GM15510 (cell line): ENCODE measurements around the gene TNFRSF6B.

Experiments used
- POLR2A ChIP-seq: IDR thresholded peaks from 3 replicates; pipeline ENCODE4 v1.6.1; 2011; ENCODE audit warnings: borderline replicate concordance; ENCODE audit not compliant: insufficient read length; ENCODE audit errors: extremely low read depth

The TNFRSF6B gene

GRCh38 chr20:63678071-63678470 is 18.4 kb upstream of the TNFRSF6B start:
- no peak for TF ChIP-seq POLR2A

DNA sequence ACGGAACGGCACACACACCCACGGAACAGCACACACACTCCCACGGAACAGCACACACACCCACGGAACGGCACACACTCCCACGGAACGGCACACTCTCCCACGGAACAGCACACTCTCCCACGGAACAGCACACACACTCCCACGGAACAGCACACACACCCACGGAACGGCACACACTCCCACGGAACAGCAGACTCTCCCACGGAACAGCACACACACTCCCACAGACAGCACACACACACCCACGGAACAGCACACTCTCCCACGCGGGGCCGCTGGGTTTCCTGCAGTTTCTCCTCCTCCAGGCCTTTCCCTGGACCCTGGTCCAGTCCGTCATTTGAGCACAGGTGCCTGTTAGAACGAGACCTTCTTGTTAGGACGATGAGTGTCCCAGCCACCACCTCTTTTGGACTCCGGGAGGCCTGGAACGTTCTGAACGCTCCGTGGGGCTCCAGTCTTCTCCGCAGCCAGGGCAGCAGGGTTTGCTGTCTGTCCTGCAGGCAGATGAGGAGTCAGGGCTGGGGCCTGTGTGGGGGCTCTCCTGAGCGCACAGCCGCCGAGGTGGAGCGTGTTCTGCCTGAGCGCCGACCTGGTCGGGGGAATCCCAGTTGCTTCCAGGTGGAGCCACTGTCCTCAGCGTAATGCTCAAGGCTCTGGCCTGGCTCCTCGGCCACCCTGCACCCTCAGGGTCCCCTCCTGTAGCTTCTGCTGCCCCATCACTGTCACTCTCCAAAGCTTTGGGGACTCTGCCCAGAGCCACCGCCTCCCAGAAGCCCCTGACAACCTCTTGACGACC is 17.6 kb upstream of the TNFRSF6B start:
- no peak for TF ChIP-seq POLR2A

DNA sequence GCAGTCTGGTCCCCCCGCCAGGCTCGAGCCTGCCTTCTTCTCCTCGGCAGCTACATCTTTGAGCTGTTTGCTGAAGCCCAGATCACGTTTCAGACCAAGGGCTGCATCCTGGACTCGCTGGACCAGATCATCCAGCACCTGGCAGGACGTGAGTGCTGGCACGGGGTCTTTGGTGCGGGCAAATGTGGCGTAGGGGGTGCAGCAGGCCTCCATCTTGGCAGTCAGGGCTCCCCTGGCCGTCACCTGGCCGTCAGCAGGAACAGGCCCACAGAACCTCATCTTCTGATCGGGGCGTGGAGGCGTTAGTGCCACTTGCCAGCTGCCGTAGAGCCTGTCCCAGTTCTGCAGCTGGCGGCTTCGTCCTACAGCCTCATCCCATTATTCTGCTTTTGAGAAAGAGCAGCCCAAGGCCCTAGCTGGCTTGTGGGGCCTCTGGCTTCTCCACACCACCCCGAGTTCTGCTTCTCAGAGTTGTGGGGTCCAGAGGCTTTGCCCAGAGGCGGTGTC is 16.6 kb upstream of the TNFRSF6B start:
- no peak for TF ChIP-seq POLR2A

DNA sequence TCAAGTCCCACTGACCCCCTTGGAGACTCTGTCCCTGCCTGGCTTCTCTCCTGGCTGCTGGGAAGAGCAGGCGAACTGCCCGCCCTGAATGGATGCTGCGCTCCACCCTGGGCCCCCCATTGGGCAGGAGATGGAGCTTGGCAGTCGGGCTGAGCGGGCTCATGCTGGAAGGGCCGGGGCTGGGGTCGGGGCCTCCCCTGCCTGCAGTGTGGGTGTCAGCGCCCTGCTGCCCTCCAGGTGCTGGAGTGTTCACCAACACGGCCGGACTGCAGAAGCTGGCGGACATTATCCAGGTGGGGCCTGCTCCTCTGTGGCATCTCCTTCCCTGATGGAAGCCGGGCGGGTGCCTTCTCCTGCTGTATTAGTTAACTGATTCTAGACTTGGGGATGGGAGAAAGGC is 16.0 kb upstream of the TNFRSF6B start:
- TF ChIP-seq POLR2A = no peak

DNA sequence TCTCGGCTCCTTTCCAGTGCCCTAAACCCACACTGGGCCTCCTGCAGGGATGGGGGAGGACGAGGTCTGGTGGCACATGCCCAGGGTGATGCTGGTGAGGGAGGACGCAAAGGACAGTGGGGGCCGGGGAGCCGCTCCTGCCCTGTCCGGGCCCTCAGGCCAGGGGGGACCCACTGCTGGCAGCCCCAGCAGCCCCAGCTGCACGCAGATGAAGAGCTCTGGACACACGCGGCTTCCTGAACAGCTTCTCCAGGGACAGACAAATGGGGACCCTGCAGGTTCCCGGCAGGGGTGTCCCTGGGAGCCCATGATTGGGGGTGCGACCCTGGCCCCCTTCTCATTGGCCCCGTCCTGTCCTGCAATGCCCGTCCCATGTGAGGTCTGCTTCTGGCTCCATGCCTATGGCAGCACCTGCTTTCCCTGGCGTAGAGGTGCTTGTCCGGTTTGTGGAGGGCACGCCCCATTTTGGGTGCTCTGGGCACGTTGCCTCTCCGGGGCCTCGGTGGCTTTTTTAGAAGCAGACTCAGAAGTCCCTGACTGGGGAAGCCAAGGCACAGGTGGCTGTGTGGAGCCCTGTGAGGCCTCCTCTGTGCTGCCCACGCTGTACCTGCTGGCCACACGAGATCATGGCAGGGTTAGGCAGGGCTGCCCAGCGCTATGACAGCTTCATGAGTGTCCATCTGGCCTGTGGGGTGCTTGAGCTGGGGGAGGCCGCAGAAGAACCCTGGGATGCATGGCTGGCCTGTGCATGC is 15.4 kb upstream of the TNFRSF6B start:
- no peak for TF ChIP-seq POLR2A

DNA sequence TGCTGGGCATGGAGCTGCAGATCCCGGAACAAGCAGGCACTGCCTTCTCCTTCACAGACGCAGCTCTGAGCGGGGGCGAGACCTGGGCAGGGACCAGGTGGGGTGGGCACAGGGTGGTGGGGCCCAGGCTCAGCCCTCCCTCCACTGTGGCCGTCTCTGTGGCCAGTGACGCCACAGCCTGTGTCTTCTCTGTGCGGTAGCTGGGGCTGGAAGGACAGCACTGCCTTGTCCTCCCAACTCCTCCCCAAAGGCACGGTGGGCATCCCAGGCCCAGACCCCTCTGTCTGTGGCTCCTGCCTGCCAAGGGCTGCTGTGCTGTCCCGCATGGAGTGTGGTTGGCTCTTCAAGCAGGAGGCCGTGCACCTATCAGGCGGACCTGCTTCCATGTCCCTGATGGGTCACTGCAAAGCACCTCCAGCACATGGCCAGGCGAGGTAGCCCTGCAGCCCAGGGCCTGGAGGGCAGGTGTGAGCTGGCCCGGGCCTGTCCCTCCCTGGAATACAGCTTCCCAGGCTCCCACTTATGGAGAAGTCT is 14.8 kb upstream of the TNFRSF6B start:
- TF ChIP-seq POLR2A = no peak

DNA sequence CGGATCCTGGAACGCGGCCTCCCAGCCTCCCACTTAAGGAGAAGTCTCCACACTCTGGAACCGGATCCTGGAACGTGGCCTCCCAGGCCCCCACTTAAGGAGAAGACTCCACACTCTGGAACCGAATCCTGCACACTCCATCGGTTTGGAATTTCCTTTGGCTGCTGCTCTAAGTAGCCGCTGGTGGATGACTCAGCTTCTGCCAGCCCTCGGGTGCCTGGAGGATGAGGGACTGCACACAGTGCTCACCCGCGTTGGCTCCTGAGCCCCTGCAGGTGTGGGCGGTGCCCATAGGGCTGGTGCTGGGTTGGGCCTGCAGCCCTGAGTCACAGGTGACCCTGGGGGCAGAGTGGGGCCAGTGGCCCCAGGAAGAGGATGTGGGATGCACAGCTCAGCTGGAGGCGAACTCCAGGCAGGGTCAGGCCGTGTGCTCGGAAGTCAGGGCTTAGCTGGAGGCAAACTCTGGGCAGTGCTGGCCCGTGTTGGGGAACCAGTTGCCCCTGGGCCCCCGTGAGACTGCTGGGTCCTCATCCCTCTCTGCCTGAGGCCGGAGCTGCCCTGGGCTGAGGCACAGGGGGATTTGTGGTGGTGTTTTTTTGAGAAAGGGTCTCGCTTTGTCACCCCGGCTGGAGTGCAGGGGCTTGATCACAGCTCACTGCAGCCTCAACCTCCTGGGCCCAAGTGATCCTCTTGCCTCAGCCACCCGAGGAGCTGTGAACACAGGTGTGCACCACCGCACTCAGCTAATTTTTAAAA is 13.9 kb upstream of the TNFRSF6B start:
- no peak for TF ChIP-seq POLR2A

- TF ChIP-seq POLR2A = no peak
Observed at GRCh38 chr20:63685269-63686026, 11.0 kb upstream of the TNFRSF6B start.

GRCh38 chr20:63686094-63686491 is 10.4 kb upstream of the TNFRSF6B start:
- no peak for TF ChIP-seq POLR2A

GRCh38 chr20:63686492-63687321 is 9.7 kb upstream of the TNFRSF6B start:
- TF ChIP-seq POLR2A = no peak

GRCh38 chr20:63687419-63688178 is 8.9 kb upstream of the TNFRSF6B start:
- TF ChIP-seq POLR2A = no peak

GRCh38 chr20:63688228-63689045 is 8.0 kb upstream of the TNFRSF6B start:
- no peak for TF ChIP-seq POLR2A
